Measurements from ENCODE around the gene PPP1R14D.

PPP1R14D gene

GRCh38 chr15:40768521-40769273, 59.8 kb downstream of the PPP1R14D start (continued):
- TF ChIP-seq KLF17 (tag by site-specific recombination; IDR thresholded peaks at IDR 0.05) (peak; percentile 89), ZNF394 (tag by site-specific recombination; IDR thresholded peaks at IDR 0.05; ENCODE audit: borderline replicate concordance) (0 out of 2 replicates have a peak, but pooled peaks have one; percentile 25), ZBTB8A (tag by site-specific recombination; IDR thresholded peaks at IDR 0.05) (peak; percentile 76), GLIS1 (tag by site-specific recombination; IDR thresholded peaks at IDR 0.05) (peak; percentile 64), ZSCAN30 (tag by site-specific recombination; IDR thresholded peaks at IDR 0.05) (peak; percentile 66; the same call in 1 of the 2 replicates), ZNF138 (tag by site-specific recombination; IDR thresholded peaks at IDR 0.05; ENCODE audit: borderline replicate concordance) (no peak), ZBTB44 (tag by site-specific recombination; IDR thresholded peaks at IDR 0.05) (no peak), ZBTB11 (tag by site-specific recombination; conservative IDR thresholded peaks at IDR 0.05; ENCODE audit: low read depth) (peak; percentile 49; the same call in 1 of the 2 replicates), ATF2 (tag by site-specific recombination; IDR thresholded peaks at IDR 0.05; ENCODE audit: low read depth) (no peak), ZNF121 (tag by site-specific recombination; IDR thresholded peaks at IDR 0.05) (peak; percentile 95), ZNF555 (tag by site-specific recombination; conservative IDR thresholded peaks at IDR 0.05) (no peak), FEZF1 (tag by site-specific recombination; IDR thresholded peaks at IDR 0.05) (peak; percentile 84)

- peaks cover 28% of the 10 kb centered on the region for H3K4me1 ChIP-seq (ENCODE audit: control insufficient read depth, insufficient read depth, low read length)
- H3K27ac ChIP-seq (ENCODE audit: extremely low read depth, low read depth, low read length) = peak overlapping the region; percentile 11; the same call in 1 of the 2 replicates
- H3K36me3 ChIP-seq (ENCODE audit: control insufficient read depth in 2 of 2, insufficient read depth in 1 of 2, low read length in 2 of 2) = peaks cover 0 to 13% of the 10 kb centered on the region in 2 experiments; a peak in 1 of 3 replicates
- no peak for TF ChIP-seq ZSCAN23 (tag by site-specific recombination; IDR thresholded peaks at IDR 0.05)
- no peak for TF ChIP-seq ZNF488 (tag by site-specific recombination; IDR thresholded peaks at IDR 0.05)
- no peak for TF ChIP-seq GLIS1 (tag by site-specific recombination; IDR thresholded peaks at IDR 0.05)
- no peak for TF ChIP-seq SCRT1 (tag by site-specific recombination; IDR thresholded peaks at IDR 0.05; ENCODE audit: borderline replicate concordance)
- TF ChIP-seq ZNF335 (tag by site-specific recombination; conservative IDR thresholded peaks at IDR 0.05) = no peak
- H3K9me3 ChIP-seq (ENCODE audit: control insufficient read depth, insufficient read depth, low read depth, low read length) = no peaks in the 10 kb centered on the region
- CTCF ChIA-PET = interaction anchor here (0.7 to 3.7 kb wide), 2 partner anchors 15 to 28 kb away, joined by 3 to 18 read pairs; no protein-coding TSS in a partner anchor
- POLR2A ChIA-PET = no interaction called here
- H3K4me3 ChIP-seq (ENCODE audit: low read depth, low read length) = no peak overlapping the region
Measured at GRCh38 chr15:40767838-40768500, 60.5 kb downstream of the PPP1R14D start.

Data from HEK293 (cell line).